Pancreas (tissue), 10 donors: ENCODE results near the gene CORO7. TPM values are rescaled to one million over a fixed set of nuclear protein-coding genes. Genes with fewer than 3 reads are reported as not detected.
A peak's percentile ranks its signal among the peaks of the same experiment; 100 is the strongest.

Source experiments
- ATAC-seq, 4 donors: fragments of 200-7000 bp; cut with Tn5 transposase; one replicate each; pipeline versions ENCODE4 v1.8.0 to v1.9.1; 2020; ENCODE audit warnings: mild to moderate bottlenecking in 4 of 4, moderate library complexity in 4 of 4
- DNase-seq, 6 donors: peaks; one replicate each; pipeline ENCODE4 v3.0.0-alpha.2; 2020
- FAIRE-seq: peaks from 2 replicates; lab custom pipeline; 2012; peaks lifted over from hg19 to GRCh38; lab: Jason Lieb, UNC
- H3K27ac ChIP-seq, 4 donors: fragments of 200-600 bp; sonication (generic); 1 replicate in 3 of 4; 2 replicates in 1 of 4; pipeline versions ENCODE4 v1.5.0 to v1.8.0; 2020
- H3K27me3 ChIP-seq, 4 donors: fragments of 200-600 bp; one replicate each; pipeline ENCODE4 v1.8.0; 2021
- H3K36me3 ChIP-seq, 3 donors: fragments of 200-600 bp; sonication (generic) in 1 of 3; one replicate each; pipeline versions ENCODE4 v1.5.0 to v1.8.0; 2020 to 2021
- H3K4me1 ChIP-seq, 3 donors: fragments of 200-600 bp; one replicate each; pipeline ENCODE4 v1.8.0; 2021
- H3K4me3 ChIP-seq, 4 donors: fragments of 200-600 bp; sonication (generic) in 2 of 4; one replicate each; pipeline versions ENCODE4 v1.5.0 to v1.8.0; 2020 to 2021
- H3K9me3 ChIP-seq, 4 donors: fragments of 200-600 bp; one replicate each; pipeline ENCODE4 v1.8.0; 2021
- CTCF ChIP-seq, 4 donors: fragments of 200-600 bp; sonication (generic) in 3 of 4; IDR thresholded peaks; one replicate each; pipeline versions ENCODE4 v1.5.0 to v1.8.0; 2021; ENCODE audit warnings: antibody characterized with exemption in 4 of 4
- WGBS, 2 donors: extraction: QIAGEN DNeasy Blood & Tissue Kit; methylation state at CpG; one replicate each; pipeline ENCODE4 v1.1.7; 2013; 5-methylcytosine and 5-hydroxymethylcytosine counted together
- intact Hi-C, 3 donors: fragments of 100-400 bp; cut with DNase I; formaldehyde crosslinking; loops; one replicate each; pipeline versions ENCODE4 v1.11.1 to v1.14.2; 2022
- polyA plus RNA-seq, 2 donors: library from polyadenylated mRNA; stranded (reverse); fragments of 200-250 nt; gene quantifications; one replicate each; pipeline ENCODE4 v1.2.3, GENCODE V29; 2013
- total RNA-seq, 6 donors: library from RNA; stranded (reverse); fragmentation: NEBNext Ultra II Directional in 4 of 6; extraction: Animal tissue kit (Norgen Biotek cat#: 25700) in 4 of 6; gene quantifications; one replicate each; pipeline versions ENCODE4 v1.2.1 to v1.2.4, GENCODE V29; 2021 to 2023
- donor health status: healthy with polysubstance abuse.
- donor health status: DM: no; HTN: no; CAD: no; lungs with moderate emphysema.
- donor health status: DM: no; HTN: no; CAD: no.
- donor health status: control.
- donor health status: control.
- donor health status: Bipolar disorder and iron deficiency.
- donor health status: DM: yes; HTN: yes; CAD: no.
- donor health status: DM: no; HTN: no; CAD: no.
- donor health status: DM: no; HTN: no; CAD: no.
- donor health status: DM: yes; HTN: yes; CAD: no.

CORO7 gene
- total and polyA plus RNA-seq, 8 donors: 8.4 to 29.6 (median 18.7) TPM

- Histone ChIP-seq H3K36me3 (no peaks in the 10 kb centered on the region), H3K4me3 (no peak overlapping the region), H3K27me3 (no peaks in the 10 kb centered on the region), H3K4me1 (peaks cover 15 to 32% (median 16%) of the 10 kb centered on the region in 3 donors), H3K9me3 (no peaks in the 10 kb centered on the region), H3K27ac (peak overlapping the region; percentile 76 to 91 (median 84))
- no peak for TF ChIP-seq CTCF (IDR thresholded peaks at IDR 0.05)
- peak; percentile 68 to 83 (median 76) for DNase-seq
- no peak for FAIRE-seq
- 14 to 28% methylated on average over 12 of the region's 12 CpGs for WGBS, 2 donors
- peak; percentile 58 to 77 (median 66) for ATAC-seq
- intact Hi-C loops: no loop called here
Observed at GRCh38 chr16:4323845-4324488, 92.4 kb downstream of the CORO7 start.

GRCh38 chr16:4323071-4323844 is 93.1 kb downstream of the CORO7 start:
- DNase-seq (peak; percentile 51 to 76 (median 64)), ATAC-seq (peak; percentile 35 to 51 (median 42))

GRCh38 chr16:4322121-4323052 is 94.0 kb downstream of the CORO7 start:
- intact Hi-C loops: no loop called here
- 79 to 81% methylated on average over 29 to 30 of the region's 30 CpGs for WGBS, 2 donors
- DNase-seq (peak in 4 of 6 donors; percentile 11 to 76 (median 38)), ATAC-seq (no peak), FAIRE-seq (no peak)
- Histone ChIP-seq H3K27me3 (no peaks in the 10 kb centered on the region), H3K4me1 (peaks cover 10 to 29% (median 26%) of the 10 kb centered on the region in 3 donors), H3K4me3 (no peak overlapping the region), H3K36me3 (no peaks in the 10 kb centered on the region), H3K27ac (peak overlapping the region; percentile 36 to 91 (median 84)), H3K9me3 (no peaks in the 10 kb centered on the region)
- TF ChIP-seq CTCF (IDR thresholded peaks at IDR 0.05): no peak

More at GRCh38 chr16:4323071-4323844, 93.1 kb downstream of the CORO7 start:
- no peak overlapping the region for H3K4me3 ChIP-seq
- no peak for TF ChIP-seq CTCF (IDR thresholded peaks at IDR 0.05)
- H3K27ac ChIP-seq: peak overlapping the region; percentile 76 to 91 (median 84)
- intact Hi-C loops: no loop called here
- H3K4me1 ChIP-seq: peaks cover 10 to 25% (median 17%) of the 10 kb centered on the region in 3 donors
- no peaks in the 10 kb centered on the region for H3K9me3 ChIP-seq
- 22 to 52% methylated on average over 17 to 21 of the region's 21 CpGs for WGBS, 2 donors
- no peaks in the 10 kb centered on the region for H3K36me3 ChIP-seq
- H3K27me3 ChIP-seq: no peaks in the 10 kb centered on the region
- FAIRE-seq: no peak

- Histone ChIP-seq H3K9me3 (no peaks in the 10 kb centered on the region), H3K27ac (peak overlapping the region in 1 of 4 donors; percentile 4), H3K4me3 (no peak overlapping the region), H3K27me3 (no peaks in the 10 kb centered on the region), H3K4me1 (peaks cover 17 to 33% (median 32%) of the 10 kb centered on the region in 3 donors), H3K36me3 (no peaks in the 10 kb centered on the region)
- intact Hi-C loops: no loop called here
- 62% methylated on average over 19 of the region's 19 CpGs for WGBS, 2 donors
- FAIRE-seq: no peak
- DNase-seq: peak in 4 of 6 donors; percentile 9 to 66 (median 42)
- no peak for ATAC-seq
- TF ChIP-seq CTCF (IDR thresholded peaks at IDR 0.05): no peak
Observed at GRCh38 chr16:4321286-4322120, 94.9 kb downstream of the CORO7 start.
